HepG2 (cell line): ENCODE data around the gene GNG7. TPM values are rescaled to one million over a fixed set of nuclear protein-coding genes. Genes with fewer than 3 reads are reported as not detected.

Source experiments
- CBX5 ChIP-seq: sonication (generic); formaldehyde crosslinking; IDR thresholded peaks from 2 replicates; pipeline ENCODE4 v1.4.0; 2020; ENCODE audit warnings: missing genetic modification reagents, borderline replicate concordance
- CEBPG ChIP-seq: IDR thresholded peaks from 2 replicates; pipeline ENCODE4 v1.6.1; 2016
- NR2F2 ChIP-seq: IDR thresholded peaks from 2 replicates; pipeline ENCODE4 v1.6.1; 2012; ENCODE audit warnings: low read depth, inconsistent platforms, borderline replicate concordance
- RCOR2 ChIP-seq: IDR thresholded peaks from 2 replicates; pipeline ENCODE4 v1.6.1; 2016; ENCODE audit warnings: missing biosample characterization, missing genetic modification reagents
- SMAD3 ChIP-seq: sonication (generic); formaldehyde crosslinking; IDR thresholded peaks from 2 replicates; pipeline ENCODE4 v1.4.0; 2020; ENCODE audit warnings: missing genetic modification reagents
- XBP1 ChIP-seq: sonication (generic); formaldehyde crosslinking; IDR thresholded peaks from 2 replicates; pipeline ENCODE4 v1.5.0; 2020; ENCODE audit warnings: missing genetic modification reagents
- ZBTB20 ChIP-seq: sonication (generic); formaldehyde crosslinking; IDR thresholded peaks from 2 replicates; pipeline ENCODE4 v1.8.1; 2023; ENCODE audit warnings: missing genetic modification reagents, low read depth, mild to moderate bottlenecking, borderline replicate concordance
- ZFYVE20 ChIP-seq: sonication (generic); formaldehyde crosslinking; IDR thresholded peaks from 2 replicates; pipeline ENCODE4 v1.8.0; 2023; ENCODE audit warnings: low read depth, mild to moderate bottlenecking, moderate library complexity, missing genetic modification reagents, borderline replicate concordance
- ZNF484 ChIP-seq: sonication (generic); formaldehyde crosslinking; IDR thresholded peaks from 2 replicates; pipeline ENCODE4 v1.5.1; 2020; ENCODE audit warnings: mild to moderate bottlenecking, low read depth, missing genetic modification reagents, borderline replicate concordance
- ZNF660 ChIP-seq: sonication (generic); formaldehyde crosslinking; IDR thresholded peaks from 2 replicates; pipeline ENCODE4 v1.5.1; 2020; ENCODE audit warnings: mild to moderate bottlenecking, low read depth, missing genetic modification reagents, borderline replicate concordance
- ZNF670 ChIP-seq: sonication (generic); formaldehyde crosslinking; IDR thresholded peaks from 2 replicates; pipeline ENCODE4 v1.8.0; 2022; ENCODE audit warnings: mild to moderate bottlenecking, missing genetic modification reagents, borderline replicate concordance
- ZNF687 ChIP-seq: sonication (generic); formaldehyde crosslinking; IDR thresholded peaks from 2 replicates; pipeline ENCODE4 v1.5.1; 2020; ENCODE audit warnings: mild to moderate bottlenecking, missing genetic modification reagents, moderate library complexity
- polyA plus RNA-seq, 8 experiments: library from polyadenylated mRNA; depleted of rRNA in 3 of 8; stranded (reverse) in 7 of 8; unstranded in 1 of 8; fragments of >200 nt; fragmentation: Illumina TruSeq in 4 of 8; extraction: Trizol in 4 of 8; gene quantifications; 2 replicates each; pipeline versions ENCODE4 v1.2.1 to v1.2.3, GENCODE V29; 2011 to 2016; ENCODE audit warnings: low read depth in 4 of 8, missing spikeins in 1 of 8, mixed read lengths in 1 of 8; ENCODE audit not compliant: insufficient read depth in 1 of 8
- total RNA-seq, 5 experiments: library from RNA; depleted of rRNA; stranded (reverse); fragments of >200 nt; fragmentation: Illumina TruSeq; extraction: Trizol; gene quantifications; 2 replicates each; pipeline ENCODE4 v1.2.3, GENCODE V29; 2016; ENCODE audit warnings: low read depth in 1 of 5
- TF ChIP-seq, protein P1 (sequence below): sonication (generic); formaldehyde crosslinking; IDR thresholded peaks from 2 replicates; pipeline ENCODE4 v1.4.0; 2020; ENCODE audit warnings: missing genetic modification reagents
- TF ChIP-seq, protein P2 (sequence below): sonication (generic); formaldehyde crosslinking; IDR thresholded peaks from 2 replicates; pipeline ENCODE4 v1.4.0; 2020; ENCODE audit warnings: missing genetic modification reagents, borderline replicate concordance
- TF ChIP-seq, protein P3 (sequence below): sonication (generic); formaldehyde crosslinking; IDR thresholded peaks from 2 replicates; pipeline ENCODE4 v1.5.1; 2020; ENCODE audit warnings: missing genetic modification reagents, mild to moderate bottlenecking, borderline replicate concordance

GNG7 gene
- total and polyA plus RNA-seq, 2 of the 13 experiments (the other 11 are each of a cell fraction or from before 2014, with no cell fraction given), result 1.4 to 3.3 TPM

DNA sequence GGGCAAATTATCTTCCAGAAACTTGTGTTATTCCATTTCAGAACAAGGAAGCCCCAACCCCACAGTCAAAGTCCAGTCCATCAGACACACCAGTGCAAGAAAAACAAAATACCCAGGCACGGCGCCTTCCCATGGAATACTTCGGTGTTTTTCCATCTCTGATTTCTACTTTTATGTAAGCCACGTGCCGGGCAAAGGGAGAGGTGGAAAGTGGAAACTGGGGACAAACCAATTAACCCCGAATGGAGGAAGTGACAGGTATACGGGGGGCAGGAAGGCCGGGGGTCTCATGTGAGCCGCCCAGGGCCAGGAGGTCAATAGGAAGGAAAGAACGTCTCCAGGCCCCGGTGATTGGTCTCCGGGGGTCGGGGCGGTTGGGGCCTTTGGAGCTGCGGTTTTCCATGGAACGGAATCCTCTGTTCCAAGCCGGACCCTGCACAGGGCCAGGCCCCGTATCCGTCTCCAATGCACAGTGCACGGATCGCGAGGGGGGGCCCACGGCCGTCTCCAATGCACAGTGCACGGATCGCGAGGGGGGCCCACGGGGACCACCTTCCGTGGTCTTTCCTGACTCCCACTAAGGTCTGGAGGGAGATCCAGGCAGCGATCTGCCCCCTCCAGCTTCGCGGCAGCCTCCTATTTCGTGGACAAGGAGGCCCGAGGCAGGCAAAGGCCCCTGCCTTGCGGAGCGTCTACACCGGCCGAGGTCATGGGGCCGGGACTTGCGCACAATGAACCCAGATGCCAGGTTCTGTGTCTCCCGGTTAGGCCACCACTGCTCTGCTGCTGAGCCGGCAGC, 146.9 kb downstream of the GNG7 start (continued):
- TF ChIP-seq, protein P1, sequence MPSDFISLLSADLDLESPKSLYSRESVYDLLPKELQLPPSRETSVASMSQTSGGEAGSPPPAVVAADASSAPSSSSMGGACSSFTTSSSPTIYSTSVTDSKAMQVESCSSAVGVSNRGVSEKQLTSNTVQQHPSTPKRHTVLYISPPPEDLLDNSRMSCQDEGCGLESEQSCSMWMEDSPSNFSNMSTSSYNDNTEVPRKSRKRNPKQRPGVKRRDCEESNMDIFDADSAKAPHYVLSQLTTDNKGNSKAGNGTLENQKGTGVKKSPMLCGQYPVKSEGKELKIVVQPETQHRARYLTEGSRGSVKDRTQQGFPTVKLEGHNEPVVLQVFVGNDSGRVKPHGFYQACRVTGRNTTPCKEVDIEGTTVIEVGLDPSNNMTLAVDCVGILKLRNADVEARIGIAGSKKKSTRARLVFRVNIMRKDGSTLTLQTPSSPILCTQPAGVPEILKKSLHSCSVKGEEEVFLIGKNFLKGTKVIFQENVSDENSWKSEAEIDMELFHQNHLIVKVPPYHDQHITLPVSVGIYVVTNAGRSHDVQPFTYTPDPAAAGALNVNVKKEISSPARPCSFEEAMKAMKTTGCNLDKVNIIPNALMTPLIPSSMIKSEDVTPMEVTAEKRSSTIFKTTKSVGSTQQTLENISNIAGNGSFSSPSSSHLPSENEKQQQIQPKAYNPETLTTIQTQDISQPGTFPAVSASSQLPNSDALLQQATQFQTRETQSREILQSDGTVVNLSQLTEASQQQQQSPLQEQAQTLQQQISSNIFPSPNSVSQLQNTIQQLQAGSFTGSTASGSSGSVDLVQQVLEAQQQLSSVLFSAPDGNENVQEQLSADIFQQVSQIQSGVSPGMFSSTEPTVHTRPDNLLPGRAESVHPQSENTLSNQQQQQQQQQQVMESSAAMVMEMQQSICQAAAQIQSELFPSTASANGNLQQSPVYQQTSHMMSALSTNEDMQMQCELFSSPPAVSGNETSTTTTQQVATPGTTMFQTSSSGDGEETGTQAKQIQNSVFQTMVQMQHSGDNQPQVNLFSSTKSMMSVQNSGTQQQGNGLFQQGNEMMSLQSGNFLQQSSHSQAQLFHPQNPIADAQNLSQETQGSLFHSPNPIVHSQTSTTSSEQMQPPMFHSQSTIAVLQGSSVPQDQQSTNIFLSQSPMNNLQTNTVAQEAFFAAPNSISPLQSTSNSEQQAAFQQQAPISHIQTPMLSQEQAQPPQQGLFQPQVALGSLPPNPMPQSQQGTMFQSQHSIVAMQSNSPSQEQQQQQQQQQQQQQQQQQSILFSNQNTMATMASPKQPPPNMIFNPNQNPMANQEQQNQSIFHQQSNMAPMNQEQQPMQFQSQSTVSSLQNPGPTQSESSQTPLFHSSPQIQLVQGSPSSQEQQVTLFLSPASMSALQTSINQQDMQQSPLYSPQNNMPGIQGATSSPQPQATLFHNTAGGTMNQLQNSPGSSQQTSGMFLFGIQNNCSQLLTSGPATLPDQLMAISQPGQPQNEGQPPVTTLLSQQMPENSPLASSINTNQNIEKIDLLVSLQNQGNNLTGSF (CRISPR knock-in tag), result no peak
- TF ChIP-seq ZNF484 (CRISPR knock-in tag) (no peak), ZNF687 (CRISPR knock-in tag) (no peak), CBX5 (CRISPR knock-in tag) (no peak), ZNF660 (CRISPR knock-in tag) (no peak), SMAD3 (no peak), RCOR2 (CRISPR knock-in tag) (no peak), ZNF670 (no peak), XBP1 (no peak), NR2F2 (no peak), ZFYVE20 (no peak), ZBTB20 (CRISPR knock-in tag) (no peak), CEBPG (CRISPR knock-in tag) (no peak)
- TF ChIP-seq, protein P2, sequence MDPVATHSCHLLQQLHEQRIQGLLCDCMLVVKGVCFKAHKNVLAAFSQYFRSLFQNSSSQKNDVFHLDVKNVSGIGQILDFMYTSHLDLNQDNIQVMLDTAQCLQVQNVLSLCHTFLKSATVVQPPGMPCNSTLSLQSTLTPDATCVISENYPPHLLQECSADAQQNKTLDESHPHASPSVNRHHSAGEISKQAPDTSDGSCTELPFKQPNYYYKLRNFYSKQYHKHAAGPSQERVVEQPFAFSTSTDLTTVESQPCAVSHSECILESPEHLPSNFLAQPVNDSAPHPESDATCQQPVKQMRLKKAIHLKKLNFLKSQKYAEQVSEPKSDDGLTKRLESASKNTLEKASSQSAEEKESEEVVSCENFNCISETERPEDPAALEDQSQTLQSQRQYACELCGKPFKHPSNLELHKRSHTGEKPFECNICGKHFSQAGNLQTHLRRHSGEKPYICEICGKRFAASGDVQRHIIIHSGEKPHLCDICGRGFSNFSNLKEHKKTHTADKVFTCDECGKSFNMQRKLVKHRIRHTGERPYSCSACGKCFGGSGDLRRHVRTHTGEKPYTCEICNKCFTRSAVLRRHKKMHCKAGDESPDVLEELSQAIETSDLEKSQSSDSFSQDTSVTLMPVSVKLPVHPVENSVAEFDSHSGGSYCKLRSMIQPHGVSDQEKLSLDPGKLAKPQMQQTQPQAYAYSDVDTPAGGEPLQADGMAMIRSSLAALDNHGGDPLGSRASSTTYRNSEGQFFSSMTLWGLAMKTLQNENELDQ (CRISPR knock-in tag), result no peak
- TF ChIP-seq, protein P3, sequence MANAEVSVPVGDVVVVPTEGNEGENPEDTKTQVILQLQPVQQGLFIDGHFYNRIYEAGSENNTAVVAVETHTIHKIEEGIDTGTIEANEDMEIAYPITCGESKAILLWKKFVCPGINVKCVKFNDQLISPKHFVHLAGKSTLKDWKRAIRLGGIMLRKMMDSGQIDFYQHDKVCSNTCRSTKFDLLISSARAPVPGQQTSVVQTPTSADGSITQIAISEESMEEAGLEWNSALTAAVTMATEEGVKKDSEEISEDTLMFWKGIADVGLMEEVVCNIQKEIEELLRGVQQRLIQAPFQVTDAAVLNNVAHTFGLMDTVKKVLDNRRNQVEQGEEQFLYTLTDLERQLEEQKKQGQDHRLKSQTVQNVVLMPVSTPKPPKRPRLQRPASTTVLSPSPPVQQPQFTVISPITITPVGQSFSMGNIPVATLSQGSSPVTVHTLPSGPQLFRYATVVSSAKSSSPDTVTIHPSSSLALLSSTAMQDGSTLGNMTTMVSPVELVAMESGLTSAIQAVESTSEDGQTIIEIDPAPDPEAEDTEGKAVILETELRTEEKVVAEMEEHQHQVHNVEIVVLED (CRISPR knock-in tag), result no peak
